ENCODE results near the gene GPHN. TPM values are rescaled to one million over a fixed set of nuclear protein-coding genes. Genes with fewer than 3 reads are reported as not detected.

GPHN gene
- total and polyA plus RNA-seq, 2 donors (not counting 3 experiments of a cell fraction or from before 2014, with no cell fraction given): 5.1 to 23.2 TPM

- H4K20me1 ChIP-seq (replicated peaks; ENCODE audit: control insufficient read depth, extremely low read depth, insufficient read depth, low read length): no peaks in the 10 kb centered on the region
- no peaks in the 10 kb centered on the region for H3K9me1 ChIP-seq (replicated peaks; ENCODE audit: control insufficient read depth, extremely low read depth, insufficient read depth, low read length)
- no TSS peak for BruUV-seq (replicated peaks)
- TF ChIP-seq GATA2 (IDR thresholded peaks at IDR 0.05; ENCODE audit: insufficient read depth, insufficient read length, low read depth, low read length) (no peak), CTCF (IDR thresholded peaks at IDR 0.05; ENCODE audit: extremely low read depth in 1 of 2, insufficient read depth in 1 of 2, low read depth in 1 of 2, low read length in 2 of 2) (no peak), FOS (IDR thresholded peaks at IDR 0.05; ENCODE audit: borderline replicate concordance, insufficient read depth, low read length) (no peak)
- TF ChIP-seq, protein P1, sequence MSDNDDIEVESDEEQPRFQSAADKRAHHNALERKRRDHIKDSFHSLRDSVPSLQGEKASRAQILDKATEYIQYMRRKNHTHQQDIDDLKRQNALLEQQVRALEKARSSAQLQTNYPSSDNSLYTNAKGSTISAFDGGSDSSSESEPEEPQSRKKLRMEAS (IDR thresholded peaks at IDR 0.05; ENCODE audit: insufficient read depth, insufficient read length): no peak
- ChIA-PET POLR2A (no interaction called here), CTCF (interaction anchor here (0.5 to 1.7 kb wide), 2 partner anchors 144 to 499 kb away, joined by 3 to 4 read pairs; no protein-coding TSS in a partner anchor)
- no peak overlapping the region for H3K27ac ChIP-seq (ENCODE audit: insufficient read depth, low read depth, low read length)
- no peaks in the 10 kb centered on the region for H3K36me3 ChIP-seq (ENCODE audit: control insufficient read depth in 2 of 2, extremely low read depth in 1 of 2, insufficient read depth in 2 of 2, low read length in 2 of 2)
- no peak overlapping the region for H3K4me3 ChIP-seq (replicated peaks in 1 of 3; ENCODE audit: insufficient read depth in 1 of 3, low read depth in 1 of 3, low read length in 3 of 3)
- intact Hi-C loops (cut with micrococcal nuclease) (no loop called here), dilution Hi-C loops (cut with MboI; ENCODE audit: extremely low pct_ligation_motif_present, low sequenced_read_pairs) (no loop called here)
- FAIRE-seq: no peak
- no peaks in the 10 kb centered on the region for H3K4me1 ChIP-seq (ENCODE audit: control insufficient read depth, extremely low read depth, insufficient read depth, low read length)
- H3K79me2 ChIP-seq (ENCODE audit: control insufficient read depth, insufficient read depth, low read length): no peaks in the 10 kb centered on the region
- H2AFZ ChIP-seq (ENCODE audit: low read depth, low read length): no peak overlapping the region
- no peak overlapping the region for H3K4me2 ChIP-seq (ENCODE audit: insufficient read depth, low read length)
- no peaks in the 10 kb centered on the region for H3K27me3 ChIP-seq (ENCODE audit: control insufficient read depth in 2 of 2, insufficient read depth in 2 of 2, low read length in 2 of 2)
- DNase-seq (ENCODE audit: low read depth, low spot score): no peak
- no peak overlapping the region for H3K9ac ChIP-seq (replicated peaks; ENCODE audit: extremely low read depth, insufficient read depth, low read length)
- no peaks in the 10 kb centered on the region for H3K9me3 ChIP-seq (replicated peaks; ENCODE audit: control insufficient read depth, insufficient read depth, low read length)
These were observed 633.4 kb downstream of the GPHN start for GRCh38 chr14:67141146-67141900.
